Inferior parietal cortex (tissue), 1 donor: ENCODE results near the gene SPCS1.
"Not testable (repeated sequence)": the region's sequence is repeated elsewhere in the genome, so short reads cannot be mapped to it uniquely, and the experiment has no call there.

Experiments used
- DNase-seq: peaks from one replicate; pipeline ENCODE4 v3.0.0-alpha.2; 2016; ENCODE audit errors: extremely low spot score

The SPCS1 gene

DNA sequence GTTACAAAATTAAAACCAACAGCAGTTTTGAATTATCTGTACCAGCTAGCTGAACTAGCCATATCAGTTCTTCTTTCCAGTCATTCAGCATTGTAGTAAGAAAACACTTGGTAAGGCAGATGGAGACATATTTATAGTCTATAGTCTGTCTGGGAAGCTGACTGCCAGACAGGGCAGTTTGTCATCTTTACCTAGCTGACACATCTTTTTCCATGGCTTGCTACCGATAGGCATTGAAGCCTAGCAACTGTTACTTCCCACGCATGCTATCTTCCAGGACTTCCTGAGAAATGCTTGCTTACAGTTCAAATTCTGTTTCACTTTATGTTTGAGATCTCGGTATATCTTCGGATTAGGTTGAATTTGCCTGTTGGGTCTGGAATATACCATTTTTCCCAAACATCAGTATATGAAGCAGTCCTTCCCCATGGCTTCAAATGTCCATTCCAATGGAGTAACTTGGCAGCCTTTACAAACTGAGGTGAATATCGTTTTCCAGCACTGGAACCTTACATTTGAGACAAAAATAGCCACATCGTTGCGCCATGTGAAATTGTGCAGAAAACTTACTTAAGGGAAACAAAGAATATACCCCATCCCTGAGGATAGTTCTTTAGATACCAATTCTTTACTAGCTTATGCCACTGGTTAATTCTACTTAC is 11.2 kb upstream of the SPCS1 start:
- no peak for DNase-seq

DNA sequence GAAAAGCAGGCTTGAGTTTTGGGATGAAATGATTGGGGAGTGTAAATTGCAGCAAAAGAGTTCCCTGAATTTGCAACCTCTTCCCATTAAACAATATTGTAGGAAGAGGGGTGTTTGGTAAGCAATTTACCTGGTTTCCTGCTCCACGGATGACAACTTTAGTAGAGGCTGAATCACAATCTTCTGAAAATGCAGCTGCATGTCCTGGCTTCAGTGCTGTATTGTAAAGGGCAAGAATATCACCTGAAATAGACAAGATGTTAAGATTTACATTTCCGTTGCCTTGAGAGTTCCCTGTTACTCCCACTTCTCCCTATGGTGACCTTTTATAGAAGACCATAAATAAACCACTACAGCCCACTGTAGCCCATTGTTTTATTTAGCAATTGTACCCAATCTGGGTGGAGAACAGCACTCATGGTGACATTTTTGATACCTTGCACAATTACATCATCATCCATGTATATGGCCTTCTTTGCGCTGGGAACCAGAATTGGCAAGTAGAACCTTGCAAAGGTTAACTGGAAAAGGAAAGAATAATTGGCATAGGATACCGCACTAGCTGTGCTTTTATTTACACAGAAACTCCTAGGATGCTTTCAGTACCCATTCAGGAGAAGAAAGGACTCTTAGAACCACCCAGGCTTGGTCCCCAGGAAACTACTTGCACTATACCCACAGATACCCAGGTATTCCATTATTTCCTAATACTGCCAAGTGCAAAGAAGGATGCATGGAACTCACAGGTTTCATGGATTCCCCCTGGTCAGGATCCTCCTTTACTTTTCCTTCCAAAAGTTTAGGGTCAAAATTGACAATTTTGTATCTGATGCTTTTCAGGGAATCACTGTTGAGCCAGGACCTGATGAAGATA is 9.9 kb upstream of the SPCS1 start:
- DNase-seq, result no peak

DNA sequence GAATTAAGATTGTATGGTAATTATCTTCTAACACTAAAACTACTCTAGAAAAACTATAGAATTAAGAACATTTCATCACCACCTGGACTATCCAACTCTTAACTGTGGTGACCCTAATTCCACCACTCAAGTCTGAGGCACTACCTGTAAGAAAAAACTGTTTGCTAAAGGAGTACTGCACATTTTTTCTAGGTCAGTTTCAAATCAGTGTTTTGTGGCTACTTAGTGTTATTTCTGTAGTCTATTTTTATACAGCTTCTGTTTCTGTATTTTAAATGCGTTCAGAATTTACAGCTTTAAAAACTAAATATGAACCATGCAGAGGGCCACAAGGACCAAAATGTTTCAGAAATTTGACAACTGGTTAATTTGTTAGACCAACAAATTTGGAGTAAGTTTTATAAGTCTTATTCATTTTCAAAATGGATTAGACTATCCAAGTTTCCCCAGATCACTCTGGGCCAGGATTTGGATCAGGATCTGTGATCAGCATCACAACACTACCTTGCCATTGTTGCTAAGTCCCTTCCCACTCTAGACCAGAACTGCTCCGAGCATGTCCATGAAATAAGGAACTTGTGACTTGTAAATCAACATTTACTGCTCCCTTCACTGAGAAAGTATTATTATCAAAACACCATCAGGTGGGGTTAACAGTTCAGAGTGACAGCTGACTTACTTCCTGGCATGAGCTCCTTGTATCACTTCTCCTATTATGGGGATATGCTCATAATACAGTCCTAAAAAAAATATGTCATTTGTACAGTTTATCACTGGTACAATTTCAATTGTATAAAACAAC is 8.9 kb upstream of the SPCS1 start:
- no peak for DNase-seq

DNA sequence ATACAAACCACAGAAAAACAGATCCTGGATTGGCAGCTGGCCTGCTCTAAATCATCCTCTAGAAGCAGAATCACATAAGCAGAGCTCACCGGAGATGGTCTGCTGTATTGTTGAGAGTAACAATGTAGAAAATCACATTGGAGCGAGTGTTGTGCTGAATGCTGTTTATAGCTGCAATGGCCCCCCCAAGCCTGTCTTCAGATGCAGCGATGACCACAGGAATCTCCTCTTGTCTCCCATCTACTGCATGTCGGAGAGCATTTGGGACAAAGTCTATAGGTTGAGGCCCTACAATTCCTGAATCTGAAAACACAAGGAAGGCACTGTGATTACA is 8.3 kb upstream of the SPCS1 start:
- no peak for DNase-seq

DNA sequence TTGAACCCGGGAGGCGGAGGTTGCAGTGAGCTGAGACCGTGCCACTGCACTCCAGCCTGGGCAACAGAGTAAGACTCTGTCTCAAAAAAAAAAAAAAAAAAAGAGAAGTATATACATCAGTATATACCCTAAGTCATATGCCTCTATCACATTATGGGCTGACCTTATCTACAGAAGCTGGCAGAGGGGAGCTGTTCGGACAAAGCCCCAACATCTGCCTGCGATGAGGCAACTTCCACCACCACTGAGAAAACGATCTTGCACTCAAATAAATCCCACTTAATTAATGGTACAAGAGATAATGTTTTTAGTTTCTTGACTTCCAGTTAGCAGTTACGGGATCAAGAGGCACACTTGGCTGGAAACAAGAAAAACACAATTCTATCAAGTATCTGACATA is 2.6 kb upstream of the SPCS1 start:
- no peak for DNase-seq

DNA sequence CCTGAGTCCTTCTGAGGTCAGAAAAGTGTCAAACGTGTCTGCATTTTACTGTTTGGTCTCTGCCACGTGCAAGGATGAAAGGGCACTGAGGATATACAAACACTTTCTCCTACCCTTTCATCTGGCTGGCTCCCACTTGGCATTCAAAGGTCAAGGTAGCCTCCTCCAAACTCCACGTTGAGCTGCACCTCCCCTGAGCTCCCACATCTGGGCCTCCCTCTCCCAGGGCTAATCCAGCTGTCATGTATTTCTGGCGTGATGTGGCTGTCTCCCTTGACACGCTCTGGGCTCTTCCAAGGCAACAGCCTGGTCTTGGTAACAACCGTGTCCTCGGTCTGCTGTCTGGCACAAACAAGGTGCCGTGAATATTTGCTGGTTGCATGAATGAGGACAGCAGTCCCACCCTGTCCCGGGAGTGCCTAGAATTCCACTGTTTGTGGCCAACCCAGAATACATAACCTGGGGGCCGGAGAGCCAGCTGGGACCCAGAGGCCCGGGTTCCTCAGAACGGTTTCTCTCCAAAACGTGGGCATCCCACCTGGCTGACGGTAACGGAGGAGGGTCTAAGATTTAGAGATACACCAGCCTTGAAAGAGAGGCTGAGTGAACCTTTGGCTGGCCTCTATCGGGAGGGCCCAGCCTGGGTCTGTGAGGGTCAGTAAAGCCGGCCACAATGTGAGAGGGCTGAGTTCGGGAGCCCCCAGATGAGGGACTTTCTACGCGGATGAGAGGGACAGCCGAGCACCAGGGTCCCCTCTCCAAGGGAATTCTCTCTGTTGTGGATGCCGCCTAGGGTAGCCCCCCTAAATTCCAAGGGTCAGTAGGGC is 1.1 kb upstream of the SPCS1 start:
- DNase-seq, result no peak

DNA sequence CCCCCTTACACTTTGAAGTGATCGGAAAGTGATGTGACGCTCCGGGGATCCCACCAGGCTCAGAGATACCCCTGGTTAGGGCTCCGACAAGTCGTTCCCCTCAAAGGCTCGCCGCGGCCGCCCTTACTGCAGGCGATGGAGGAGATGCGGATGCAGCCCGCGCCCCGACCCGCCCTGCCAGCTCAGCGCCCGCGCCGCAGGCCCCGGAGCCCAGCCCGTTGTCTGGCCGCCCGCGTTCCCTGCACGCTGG is 543 bp upstream of the SPCS1 start:
- no peak for DNase-seq

DNA sequence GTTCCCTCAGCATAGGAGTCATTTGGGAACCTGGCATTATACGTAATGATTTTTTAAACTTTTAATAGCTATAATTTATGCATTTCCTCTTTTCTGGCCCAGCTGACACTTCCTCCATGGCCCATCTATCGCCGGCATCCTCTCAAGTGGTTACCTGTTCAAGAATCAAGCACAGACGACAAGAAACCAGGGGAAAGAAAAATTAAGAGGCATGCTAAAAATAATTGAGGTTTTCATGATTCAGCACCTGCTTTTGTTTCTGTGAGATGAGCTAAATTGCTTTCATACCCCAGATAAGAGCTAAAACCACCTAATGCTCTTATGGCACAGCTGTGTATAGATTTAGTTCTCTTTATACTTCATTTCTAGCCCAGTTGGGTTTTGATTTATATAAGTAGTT is 1.7 kb downstream of the SPCS1 start:
- DNase-seq, result no peak

DNA sequence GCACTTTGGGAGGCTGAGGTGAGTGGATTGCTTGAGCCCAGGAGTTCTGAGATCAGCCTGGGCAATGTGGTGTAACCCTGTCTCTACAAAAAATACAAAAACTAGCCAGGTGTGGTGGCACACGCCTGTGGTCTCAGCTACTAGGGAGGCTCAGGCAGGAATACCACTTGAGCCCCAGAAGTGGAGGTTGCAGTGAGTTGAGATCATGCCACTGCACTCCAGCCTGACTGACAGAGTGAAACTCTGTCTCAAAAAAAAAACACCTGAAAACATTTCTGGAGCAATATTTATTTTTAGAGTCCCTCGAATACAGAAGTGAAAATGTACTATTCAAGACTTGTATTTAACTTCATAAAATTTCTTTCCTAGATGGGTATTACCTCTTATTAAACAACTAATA is 4.6 kb downstream of the SPCS1 start:
- no peak for DNase-seq

DNA sequence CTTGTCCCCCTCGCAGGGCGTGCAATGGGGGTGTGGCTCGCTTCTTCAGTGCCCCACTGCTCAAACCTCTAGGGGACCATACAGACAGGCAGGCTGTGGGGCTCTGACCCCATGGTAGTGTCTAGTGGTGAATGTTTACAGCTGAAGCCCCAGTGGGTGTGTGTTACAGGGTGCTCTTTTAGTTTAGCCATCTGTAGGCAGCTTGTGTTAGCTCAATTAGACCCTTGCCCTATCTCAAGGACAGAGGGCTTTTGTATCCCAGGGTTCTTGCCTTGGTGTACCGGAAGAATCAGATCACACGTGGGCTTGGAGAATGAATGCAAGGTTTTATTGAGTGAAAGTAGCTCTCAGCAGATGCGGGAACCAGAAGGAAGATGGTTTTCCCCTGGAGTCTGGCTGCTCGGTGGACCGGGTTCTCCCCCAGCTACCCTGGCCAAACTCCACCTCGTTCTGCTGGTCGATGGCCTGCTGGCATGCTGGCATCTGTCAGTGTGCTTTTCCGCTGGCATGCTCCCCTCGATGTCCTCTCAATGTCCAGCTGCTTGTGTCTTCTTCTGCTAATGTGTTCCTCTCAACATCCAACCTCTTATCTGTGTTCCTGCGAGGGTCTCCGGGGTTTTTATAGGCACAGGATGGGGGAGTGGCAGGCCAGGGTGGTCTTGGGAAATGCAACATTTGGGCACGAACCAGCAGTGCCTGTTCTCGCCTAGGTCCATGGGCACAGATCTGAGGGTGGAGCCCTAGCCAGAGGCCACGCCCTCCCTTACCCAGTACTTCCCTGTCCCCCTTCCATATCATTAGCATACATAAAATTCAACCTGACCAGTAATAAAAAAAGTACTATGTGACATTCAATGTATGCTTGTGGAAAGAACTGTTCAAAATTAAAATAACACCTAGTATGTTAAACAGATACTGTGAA is 6.6 kb downstream of the SPCS1 start:
- DNase-seq, result no peak

DNA sequence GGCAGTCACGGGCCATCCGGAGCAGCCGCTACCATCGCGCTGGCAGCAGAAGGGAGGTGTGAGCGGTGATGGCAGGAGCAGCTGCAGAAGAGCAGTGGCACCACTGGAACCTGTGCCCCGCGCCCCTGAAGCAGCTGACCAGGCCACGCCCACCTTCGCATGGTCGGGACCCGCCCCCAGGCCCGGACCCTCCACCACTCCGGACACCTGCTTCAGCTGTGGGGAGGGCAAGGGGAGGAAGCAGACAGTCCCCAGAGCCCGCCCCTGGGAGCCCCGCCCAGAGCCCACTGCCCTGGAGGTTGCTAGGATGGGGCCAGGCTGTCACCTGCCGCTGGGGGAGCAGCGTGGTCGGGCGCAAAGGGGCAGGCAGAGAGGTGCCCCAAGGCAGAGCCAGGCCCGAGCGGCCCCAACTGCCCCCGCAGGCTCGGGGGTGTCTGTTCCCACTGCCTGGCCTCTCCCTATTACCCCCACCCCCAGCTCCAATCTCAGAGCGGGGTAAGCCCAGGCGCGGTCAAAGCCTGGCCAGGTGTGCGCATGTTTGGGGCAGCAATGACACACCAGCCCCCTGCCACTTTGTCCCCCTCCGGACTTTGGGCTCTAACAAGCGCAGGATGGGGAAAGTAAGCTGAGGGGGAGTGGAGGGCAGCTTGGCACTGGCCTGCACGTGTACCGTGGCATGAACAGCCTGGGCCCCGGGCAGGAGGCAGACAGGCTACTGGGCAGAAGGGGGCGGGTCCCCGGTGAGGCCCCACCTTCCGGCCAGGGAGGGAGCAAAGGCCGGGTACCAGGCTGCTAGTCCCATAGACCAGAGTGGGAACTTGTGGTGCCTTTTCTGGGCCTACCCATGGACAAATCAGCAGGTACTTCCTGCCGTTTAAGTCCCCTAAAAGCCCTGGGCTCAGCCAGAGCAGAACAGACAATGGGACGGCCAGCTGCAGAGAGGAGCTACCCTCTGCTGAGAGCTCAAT is 8.7 kb downstream of the SPCS1 start:
- DNase-seq, result no peak

DNA sequence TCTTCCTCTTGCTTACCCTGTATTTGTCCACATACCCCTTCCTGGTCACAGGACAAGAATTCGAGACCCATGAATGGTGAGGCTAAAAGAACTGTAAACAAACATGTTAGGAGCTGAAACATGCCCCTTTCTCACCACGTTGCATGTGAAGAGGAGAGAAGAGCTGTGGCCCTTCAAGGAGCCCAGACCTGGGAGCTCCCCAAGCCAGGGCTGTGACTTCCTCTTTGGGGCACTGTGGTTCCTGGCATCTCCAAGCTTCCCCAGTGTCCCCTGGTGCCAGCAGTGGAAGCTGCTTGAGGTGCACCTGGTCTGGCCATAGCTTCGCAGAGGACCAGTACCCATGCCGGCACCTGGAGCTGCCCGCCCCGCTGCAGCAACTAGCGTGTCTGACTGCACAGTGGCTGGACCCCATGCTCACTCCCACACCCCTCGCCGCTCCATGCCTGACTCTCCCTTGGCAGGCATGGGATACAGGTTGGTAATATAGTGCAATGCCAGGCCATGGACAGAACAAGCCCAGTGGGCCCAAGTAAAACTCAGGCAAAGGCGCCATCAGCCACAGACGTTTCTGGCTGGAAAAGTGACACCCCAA is 9.9 kb downstream of the SPCS1 start:
- no peak for DNase-seq

DNA sequence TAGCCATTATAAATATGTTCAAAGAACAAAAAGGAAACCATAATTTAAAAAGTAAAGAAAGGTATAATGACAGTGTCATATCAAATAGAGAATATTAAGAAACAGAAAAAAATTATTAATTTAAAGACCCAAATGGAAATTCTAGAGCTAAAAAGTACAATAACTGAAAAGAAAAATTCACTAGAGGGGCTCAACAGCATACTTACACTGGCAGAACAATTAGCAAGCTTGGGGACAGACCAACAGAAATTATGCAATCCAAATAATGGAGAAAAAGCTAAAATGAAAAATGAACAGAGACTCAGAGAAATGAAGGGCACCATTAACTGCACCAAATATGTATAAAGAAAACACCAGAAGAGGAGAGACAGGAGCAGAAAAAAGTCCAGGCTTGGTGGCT is 13.7 kb downstream of the SPCS1 start:
- no peak for DNase-seq

DNA sequence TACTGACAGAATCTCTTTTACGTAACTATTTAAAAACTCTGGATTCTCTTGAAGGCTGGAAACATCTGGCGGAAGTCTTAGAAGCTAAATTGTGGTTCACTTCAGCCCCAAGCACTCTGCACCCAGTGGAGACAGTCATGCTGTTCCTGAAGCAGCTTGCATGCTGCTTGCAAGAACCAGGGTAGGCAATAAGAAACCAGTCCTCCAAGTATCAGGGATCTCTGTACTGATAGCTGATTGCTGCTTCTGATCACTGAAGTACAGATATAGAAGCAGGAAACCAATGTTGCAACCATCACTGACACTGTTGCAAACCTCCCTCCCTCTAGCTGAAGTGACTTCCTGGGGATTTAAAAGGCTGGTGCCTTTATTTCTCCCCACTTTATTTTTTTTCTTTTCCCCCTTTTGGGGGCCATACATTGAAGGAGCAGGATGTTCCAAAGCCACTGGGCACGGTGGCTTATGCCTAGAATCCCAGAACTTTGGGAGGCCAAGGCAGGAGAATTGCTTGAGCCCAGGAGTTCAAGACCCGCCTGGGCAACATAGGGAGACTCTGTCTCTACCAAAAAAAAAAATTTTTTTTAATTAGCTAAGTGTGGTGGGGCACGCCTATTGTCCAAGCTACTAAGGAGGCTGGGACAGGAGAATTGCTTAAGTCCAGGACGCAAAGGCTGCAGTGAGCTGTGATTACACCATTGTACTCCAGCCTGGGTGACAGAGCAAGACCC is 15.3 kb downstream of the SPCS1 start:
- no peak for DNase-seq

DNA sequence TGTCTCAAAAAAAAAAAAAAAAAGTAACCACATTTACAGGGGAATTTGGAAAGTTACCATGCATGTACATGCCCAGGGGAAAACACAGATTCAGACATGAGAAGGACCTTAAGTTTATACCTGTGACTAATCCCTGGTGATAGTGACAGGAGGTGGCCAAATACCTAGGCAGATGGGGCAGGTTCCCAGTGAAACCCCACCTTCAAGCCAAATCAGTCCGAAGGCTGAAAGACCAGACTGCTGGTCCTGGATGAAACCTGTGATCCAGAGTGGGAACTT is 15.8 kb downstream of the SPCS1 start:
- no peak for DNase-seq

DNA sequence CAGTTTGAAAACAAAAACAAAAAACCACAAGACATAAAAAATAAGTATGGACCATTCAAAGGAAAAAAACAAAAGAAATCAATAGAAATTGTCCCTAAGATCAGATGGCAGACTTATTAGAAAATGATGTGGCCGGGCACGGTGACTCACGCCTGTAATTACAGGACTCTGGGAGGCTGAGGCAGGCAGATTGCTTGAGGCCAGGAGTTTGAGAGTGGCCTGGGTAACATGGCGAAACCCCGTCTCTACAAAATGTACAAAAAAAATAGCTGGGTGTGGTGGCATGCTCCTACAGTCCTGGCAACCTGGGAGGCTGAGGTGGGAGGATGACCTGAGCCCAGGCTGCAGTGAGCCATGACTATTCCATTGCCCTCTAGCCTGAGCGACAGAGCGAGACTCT is 16.6 kb downstream of the SPCS1 start:
- DNase-seq, result no peak

DNA sequence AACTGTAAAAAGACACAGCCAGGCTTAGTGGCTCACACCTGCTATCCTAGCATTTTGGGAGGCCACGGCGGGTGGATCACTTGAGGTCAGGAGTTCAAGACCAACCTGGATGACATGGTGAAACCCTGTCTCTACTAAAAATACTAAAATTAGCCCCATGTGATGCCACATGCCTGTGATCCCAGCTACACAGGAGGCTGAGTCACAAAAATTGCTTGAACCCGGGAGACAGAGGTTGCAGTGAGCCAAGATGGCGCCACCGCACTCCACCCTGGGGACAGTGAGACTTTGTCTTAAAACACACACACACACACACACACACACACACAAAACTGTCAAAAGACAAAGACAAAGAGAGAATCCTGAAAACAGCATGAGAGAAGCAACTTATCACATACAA is 18.0 kb downstream of the SPCS1 start:
- no peak for DNase-seq

DNA sequence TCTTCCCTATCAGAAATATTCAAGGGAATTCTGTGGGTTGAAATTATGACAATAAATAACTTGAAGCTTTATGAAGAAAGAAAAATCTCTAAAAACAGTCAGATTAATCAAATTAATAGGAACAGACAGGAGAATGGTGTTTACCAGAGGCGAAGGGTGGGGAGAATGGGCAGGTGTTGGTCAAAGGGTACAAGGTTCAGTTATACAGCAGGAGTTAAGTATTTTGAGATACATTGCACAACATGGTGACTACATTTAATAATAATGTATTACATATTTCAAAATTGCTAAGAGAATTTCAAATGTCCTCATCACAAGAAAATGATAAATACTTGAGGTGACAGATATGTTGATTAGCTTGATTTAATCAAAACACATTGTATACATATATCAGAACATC is 18.6 kb downstream of the SPCS1 start:
- DNase-seq, result no peak

DNA sequence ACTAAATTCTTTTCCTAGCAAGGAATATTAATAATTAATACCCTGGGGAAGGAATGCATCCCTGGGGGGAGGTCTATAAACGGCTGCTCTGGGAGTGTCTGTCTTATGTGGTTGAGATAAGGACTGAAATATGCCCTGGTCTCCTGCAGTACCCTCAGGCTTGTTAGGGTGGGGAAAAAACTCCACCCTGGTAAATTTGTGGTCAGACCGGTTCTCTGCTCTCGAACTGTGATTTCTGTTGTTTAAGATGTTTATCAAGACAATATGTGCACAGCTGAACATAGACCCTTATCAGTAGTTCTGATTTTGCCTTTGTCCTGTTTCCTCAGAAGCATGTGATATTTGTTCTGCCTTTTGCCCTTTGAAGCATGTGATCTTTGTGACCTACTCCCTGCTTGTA is 22.8 kb downstream of the SPCS1 start:
- DNase-seq, result not testable (repeated sequence)
